ENCODE measurements around the gene SMAD3.

The SMAD3 gene

GRCh38 chr15:67107014-67107812 is 41.8 kb downstream of the SMAD3 start (continued):
- TF ChIP-seq PRDM2 (tag by site-specific recombination; IDR thresholded peaks at IDR 0.05; ENCODE audit: borderline replicate concordance) (no peak), MEIS1 (CRISPR knock-in tag; IDR thresholded peaks at IDR 0.05; ENCODE audit: borderline replicate concordance) (peak; percentile 77; the same call in 1 of the 2 replicates), ZNF280D (tag by site-specific recombination; IDR thresholded peaks at IDR 0.05) (no peak), ZNF600 (tag by site-specific recombination; IDR thresholded peaks at IDR 0.05) (peak; percentile 65; the same call in 1 of the 2 replicates), ZNF639 (tag by site-specific recombination; IDR thresholded peaks at IDR 0.05) (peak; percentile 89; the same call in 1 of the 2 replicates), PATZ1 (tag by site-specific recombination; IDR thresholded peaks at IDR 0.05) (peak; percentile 54), ZNF791 (tag by site-specific recombination; IDR thresholded peaks at IDR 0.05) (no peak), ZNF18 (tag by site-specific recombination; IDR thresholded peaks at IDR 0.05) (no peak), PRDM6 (tag by site-specific recombination; IDR thresholded peaks at IDR 0.05) (peak; percentile 85), ZNF621 (tag by site-specific recombination; IDR thresholded peaks at IDR 0.05) (no peak), SCRT2 (tag by site-specific recombination; IDR thresholded peaks at IDR 0.05) (peak; percentile 75), ZNF404 (tag by site-specific recombination; IDR thresholded peaks at IDR 0.05) (no peak), ZBTB20 (tag by site-specific recombination; IDR thresholded peaks at IDR 0.05) (peak; percentile 99), YY1 (tag by site-specific recombination; IDR thresholded peaks at IDR 0.05) (no peak), ZBTB7A (tag by site-specific recombination; IDR thresholded peaks at IDR 0.05; ENCODE audit: low read depth) (no peak), ZNF571 (tag by site-specific recombination; IDR thresholded peaks at IDR 0.05) (no peak), REST (tag by site-specific recombination; IDR thresholded peaks at IDR 0.05) (no peak)
